NCI-H460 (cell line): ENCODE measurements around the gene XXYLT1. TPM values are rescaled to one million over a fixed set of nuclear protein-coding genes. Genes with fewer than 3 reads are reported as not detected.
A peak's percentile ranks its signal among the peaks of the same experiment; 100 is the strongest.
"Not testable (repeated sequence)": the region's sequence is repeated elsewhere in the genome, so short reads cannot be mapped to it uniquely, and the experiment has no call there.

Experiments
- DNase-seq: peaks from one replicate; pipeline ENCODE4 v3.0.0-alpha.2; 2016; ENCODE audit warnings: low read depth; ENCODE audit errors: extremely low read depth
- total RNA-seq: library from RNA; depleted of rRNA; stranded (reverse); fragments of >200 nt; shearing (Covaris generic); gene quantifications from 2 replicates; pipeline ENCODE4 v1.2.3, GENCODE V29; 2014

XXYLT1 gene
- total RNA-seq, 1 experiment from 2014 or later, result 9.2 TPM

DNA sequence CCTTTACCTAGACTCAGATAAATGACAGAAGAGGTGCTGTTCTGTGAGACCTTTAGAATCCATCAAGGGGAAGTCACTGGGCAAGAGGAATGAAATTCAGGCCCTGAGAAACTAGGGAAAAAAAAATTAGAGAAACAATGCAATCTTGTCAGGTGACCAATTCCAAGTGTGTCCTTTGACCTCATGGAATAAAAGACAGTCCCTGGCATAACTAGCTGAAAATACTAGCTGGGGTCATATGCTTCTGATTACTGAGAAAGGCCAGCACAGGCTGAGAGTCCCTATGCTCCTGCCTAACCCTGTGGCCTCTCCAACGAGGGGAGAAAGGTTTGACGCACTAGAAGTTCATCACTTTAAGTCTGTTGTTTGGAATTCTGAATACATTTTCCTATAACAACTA lies 167.3 kb downstream of the XXYLT1 start:
- DNase-seq, result no peak

DNA sequence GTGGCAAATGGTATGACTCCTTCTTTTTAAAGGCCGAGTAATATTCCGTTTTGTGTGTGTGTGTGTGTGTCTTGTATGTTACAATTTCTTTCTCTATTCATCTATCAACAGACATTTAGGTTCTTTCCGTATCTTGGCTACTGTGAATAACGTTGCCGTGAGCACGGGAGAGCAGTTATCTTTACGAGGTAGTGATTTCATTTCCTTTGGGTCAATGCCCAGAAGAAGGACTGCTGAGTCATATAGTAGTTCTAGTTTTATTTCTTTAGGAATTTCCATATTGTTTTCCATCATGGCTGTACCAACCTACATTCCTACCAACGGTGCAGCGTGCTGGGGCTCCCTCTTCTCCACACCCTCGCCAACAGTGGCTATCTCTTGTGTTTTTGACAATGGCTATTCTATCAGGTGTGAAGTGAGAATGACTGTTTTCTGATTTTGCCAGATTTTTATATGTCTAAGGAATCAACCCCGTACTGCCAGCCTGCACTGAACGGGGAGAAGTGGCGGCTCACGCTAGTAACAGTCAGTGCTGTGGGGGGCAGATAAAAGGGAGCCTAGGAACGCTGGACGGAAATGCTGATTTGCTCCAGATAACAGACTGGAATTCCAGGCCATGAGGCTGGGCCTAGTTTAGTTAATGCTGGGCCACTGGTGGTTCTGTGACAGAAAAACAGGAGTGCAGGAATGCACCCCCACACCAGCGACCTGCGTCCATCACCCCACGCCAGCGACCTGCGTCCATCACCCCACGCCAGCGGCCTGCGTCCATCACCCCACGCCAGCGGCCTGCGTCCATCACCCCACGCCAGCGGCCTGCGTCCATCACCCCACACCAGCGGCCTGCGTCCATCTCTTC lies 168.1 kb downstream of the XXYLT1 start:
- DNase-seq, result peak; percentile 44

DNA sequence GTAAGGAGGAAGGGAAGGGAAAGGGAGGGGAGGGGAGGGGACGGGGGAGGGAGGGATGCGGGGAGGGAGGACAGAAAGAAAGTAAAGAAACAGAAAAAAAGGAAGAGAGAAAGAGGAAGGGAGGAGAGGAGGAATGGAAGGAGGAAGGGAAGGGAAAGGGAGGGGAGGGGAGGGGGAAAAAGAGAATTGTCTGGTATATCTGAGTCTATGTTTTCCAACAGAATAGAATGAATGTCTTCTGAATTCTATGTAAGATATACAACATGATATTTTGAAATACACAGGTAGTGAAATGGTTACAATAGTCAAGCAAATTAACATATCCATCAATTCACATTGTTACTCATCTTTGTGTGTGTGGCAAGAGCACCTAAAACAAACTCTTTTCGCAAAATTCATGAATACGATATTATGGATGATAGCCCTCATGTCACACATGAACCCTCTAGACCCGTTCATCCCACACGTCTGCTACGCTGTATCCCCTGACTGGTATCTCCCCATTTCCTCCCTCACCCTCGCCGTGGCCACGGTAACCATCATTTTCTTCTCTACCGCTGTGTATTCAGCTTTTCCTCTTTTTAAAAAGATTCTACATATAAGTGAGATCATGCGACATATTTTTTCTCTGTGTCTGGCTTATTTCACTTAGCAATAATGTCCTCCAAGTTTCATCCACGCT lies 168.9 kb downstream of the XXYLT1 start:
- DNase-seq, result no peak

DNA sequence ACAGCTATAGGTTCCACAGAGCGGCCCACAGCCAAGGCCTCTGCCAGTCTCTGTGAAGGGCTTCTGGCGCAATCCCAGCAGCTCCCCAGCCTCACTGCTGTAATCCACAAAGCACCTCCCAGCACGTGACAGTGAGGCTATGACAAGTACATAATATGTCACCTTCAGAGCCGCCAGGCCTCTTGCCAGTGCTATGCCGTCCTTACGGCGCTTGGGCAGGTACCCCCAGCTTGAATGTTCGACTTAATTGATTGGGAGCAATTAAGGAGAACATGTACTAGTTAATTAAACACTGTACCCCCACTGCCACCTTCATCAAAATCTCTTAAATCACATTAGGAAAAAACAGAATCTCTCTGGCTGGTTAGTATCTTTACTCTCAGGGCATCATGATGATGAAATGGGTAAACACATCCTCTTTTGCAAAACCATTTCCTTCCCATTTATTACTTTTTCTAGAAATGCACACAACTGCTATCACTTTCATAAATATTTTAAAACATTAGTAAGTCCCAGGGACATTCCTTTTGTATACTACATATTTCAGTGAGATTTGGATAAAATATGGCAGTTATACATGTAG lies 169.9 kb downstream of the XXYLT1 start:
- DNase-seq, result no peak

DNA sequence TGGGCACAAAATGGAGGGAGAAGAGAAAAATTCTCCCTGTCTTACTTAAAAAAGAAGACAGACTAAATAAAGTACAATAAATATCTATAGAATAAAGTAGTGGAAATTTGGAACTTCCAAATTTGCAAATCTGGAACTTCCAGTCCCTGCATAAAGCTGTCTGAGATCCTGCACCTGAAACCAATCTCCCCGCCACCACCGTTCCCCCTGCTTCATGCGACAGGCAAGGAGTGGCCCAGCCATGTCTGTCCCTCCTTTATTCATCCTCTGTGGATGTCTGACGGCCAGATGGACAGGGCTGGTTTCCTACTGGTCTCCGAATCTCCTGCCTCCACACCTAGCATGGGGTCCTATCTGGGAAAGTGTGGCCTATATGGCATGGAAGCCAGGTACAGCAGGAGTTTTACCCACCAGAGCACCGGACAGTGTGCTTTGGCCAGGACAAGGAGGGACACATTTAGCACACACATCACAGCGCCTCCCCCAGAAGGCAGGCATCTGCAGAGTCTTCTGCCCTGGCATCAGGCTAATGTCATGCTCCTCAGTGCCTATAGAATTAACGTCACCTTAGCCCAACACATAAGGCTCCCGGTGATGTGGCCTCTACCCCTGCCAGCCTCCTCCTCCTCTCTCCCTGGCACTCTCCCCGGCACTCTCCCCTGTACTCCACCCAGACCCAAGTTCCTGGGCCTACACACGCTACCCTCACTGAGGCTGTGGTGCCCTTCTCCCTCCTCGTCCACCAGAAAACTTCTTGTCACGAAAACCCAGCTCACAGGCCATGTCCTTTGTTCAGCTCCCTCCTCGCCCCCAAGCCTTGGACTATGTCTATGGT lies 170.8 kb downstream of the XXYLT1 start:
- no peak for DNase-seq

DNA sequence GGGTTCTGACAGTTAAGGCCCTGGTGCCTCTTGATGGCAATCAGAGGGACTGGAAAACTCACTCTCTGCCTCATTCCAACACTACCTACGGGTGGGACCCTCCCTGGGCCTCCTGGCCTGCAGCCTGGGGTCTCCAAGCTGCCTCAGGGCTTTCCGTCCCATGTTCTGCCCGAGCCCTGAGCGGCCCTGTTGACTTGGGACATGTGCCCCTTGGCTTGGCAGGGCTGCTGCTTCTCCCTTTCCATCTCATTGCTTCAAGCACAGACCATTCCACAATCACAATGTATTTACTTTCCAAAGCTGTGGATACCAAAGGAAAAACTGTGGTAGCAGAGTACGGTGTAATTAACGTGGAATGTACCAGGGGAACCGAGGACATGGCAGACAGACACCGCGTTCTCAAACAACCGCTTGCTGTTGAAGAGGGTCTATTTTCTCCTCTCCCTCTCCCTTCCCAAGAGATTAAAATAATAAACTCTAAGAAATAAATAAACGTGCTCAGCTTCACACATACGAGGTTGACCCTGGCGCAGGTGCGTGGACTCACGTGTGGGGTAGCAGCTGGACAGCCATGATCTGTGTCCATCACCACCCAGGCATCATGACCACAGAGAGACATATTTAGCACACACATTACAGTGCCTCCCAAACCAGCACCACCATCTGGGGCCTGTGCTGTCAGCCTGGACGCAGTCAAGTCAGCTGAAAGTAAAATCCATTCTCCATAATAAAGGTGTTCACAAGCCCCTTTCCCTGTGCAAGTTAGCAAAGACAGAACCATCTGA lies 172.0 kb downstream of the XXYLT1 start:
- DNase-seq, result no peak

DNA sequence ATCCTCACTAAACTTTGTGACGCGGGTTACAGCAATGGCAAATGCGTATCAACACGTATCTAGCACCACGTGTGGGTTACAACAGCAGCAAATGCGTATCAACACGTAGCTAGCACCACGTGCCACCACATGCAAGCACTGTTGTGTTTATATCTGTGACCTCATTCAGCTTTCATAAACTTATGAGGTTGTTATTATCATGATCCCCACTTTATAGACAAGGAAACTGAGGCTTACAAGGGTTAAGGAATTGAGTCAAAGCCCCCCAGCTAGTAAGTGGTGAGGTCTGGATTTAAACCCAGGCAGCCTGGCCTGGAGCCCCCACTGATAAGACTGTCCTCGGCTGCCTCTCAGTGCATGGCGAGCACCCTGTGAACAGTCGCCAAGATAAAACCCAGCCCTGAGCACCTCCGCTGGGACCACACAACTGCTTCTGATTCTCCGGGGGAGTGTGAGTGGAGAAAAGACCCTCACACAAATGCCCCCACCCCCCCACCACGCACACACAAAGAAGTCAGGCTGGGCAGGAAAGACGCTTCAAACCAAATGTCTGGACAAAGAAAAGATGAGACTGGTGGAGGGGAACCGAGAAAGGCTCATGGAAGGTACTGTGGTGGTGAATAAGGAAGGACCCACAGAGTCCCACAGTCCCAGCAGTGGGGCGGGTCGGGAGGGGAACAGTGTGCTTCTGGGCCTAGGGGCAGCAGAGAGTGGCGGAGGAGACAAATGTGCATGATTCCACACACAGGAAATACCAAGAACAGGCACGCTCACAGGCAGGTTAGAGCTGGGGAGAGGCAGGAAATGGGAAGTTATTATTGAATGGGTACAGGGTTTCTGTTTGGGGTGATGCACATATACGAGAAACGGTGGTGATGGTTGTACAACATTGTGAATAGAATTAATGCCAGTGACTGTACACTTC lies 173.4 kb downstream of the XXYLT1 start:
- DNase-seq, result no peak

DNA sequence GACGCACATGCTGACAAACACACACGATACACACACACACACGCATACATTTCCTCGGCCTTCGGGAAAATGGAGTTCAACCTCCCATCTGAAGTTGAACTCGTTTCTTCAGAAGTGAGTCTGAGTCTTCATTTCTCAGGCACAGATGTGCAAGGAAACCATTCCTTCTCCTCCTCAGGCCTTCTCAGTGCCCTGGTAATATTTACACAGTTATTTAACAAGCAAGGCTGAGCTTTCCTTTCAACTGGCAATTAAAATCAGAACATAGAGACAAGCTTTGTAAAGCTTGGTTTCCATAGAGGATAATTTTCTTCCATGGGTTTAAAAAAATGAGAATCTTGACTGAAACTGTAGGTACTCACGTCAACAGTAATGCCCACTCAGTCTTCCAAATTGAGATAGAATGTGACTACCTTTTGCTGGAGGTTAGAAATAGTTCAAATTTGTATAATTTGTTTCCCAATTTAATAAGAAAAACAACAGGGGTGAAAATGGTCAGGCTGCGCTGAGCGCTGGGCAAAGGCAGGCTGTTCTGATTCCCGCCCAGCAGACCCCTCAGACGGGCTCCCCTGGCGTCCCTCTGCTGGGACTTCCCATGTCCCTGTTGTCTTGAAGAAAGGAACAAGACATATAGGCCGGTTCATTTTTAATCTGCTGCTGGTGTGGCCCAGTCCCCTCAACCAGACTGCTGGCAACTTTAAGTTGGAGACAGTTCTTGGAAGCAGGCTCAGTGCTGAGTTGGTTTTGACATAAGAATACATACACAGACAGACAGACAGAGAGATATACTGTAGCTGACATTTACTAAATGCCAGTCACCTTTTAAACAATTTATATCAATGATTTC lies 174.3 kb downstream of the XXYLT1 start:
- DNase-seq, result no peak

DNA sequence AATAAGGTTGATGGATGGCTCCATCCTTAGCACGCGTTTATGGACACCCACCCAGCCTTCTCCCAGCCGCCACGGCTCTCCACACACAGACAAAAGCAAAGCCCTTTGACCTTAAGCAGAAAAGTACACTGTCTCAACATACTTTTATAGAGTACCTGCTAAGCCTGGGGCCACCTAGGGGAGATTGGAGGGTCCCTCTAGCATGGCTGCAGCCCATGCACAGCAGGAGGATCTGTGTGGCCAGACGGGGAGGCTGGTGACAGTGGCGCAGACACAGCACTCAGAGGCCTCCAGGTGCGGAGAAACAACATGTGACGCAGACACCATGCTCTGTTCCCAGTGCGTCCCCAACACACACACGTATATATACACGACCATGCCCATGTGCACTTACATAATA lies 174.9 kb downstream of the XXYLT1 start:
- DNase-seq, result no peak

DNA sequence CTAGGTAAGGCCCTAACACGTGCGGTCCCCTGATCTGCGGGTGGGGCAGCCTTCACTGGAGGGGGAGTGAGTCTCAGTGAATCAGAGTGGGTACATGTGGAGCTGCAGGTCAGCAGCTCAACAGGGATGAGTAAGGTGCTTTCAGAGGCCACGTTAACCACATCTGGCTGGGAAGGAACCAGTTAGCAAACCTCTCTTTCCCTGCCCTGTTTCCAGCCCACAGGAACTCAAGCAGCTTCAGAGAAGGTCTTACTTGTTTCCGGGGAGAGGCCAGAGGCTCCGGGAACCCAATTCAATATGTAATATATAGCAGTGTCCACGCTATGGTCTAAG lies 175.3 kb downstream of the XXYLT1 start:
- DNase-seq, result no peak

DNA sequence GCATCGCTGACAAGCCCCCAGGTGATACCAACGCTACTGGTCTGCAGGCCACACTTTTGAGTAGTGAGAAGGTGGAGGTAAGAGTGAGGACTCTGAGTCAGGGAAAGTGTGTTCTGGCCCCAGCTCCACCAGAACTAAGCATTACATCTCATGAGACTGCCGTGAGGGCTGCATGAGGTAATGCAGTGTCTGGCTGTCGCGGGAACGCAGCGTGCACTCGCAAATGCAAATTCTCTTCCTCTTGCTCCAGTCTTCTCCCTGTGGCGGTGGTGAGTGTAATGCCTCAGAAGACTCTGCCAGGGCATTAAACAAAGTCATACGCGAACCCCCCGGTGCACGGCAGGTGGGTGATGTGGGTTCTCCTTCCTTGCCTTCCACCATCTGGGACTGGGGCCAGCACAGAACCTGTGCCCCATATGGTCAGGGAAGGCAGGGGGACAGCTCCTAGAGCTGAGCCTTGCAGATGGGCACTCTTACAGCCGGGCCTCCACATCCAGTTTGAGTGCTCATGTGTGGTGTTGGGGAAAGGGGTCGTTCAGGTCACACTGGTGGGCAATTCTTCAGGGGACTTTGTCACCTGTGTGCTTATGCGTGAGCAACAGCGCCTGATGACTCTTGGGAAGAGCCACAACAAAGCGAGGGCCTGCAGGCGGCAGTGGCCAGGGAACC lies 175.8 kb downstream of the XXYLT1 start:
- DNase-seq, result no peak

DNA sequence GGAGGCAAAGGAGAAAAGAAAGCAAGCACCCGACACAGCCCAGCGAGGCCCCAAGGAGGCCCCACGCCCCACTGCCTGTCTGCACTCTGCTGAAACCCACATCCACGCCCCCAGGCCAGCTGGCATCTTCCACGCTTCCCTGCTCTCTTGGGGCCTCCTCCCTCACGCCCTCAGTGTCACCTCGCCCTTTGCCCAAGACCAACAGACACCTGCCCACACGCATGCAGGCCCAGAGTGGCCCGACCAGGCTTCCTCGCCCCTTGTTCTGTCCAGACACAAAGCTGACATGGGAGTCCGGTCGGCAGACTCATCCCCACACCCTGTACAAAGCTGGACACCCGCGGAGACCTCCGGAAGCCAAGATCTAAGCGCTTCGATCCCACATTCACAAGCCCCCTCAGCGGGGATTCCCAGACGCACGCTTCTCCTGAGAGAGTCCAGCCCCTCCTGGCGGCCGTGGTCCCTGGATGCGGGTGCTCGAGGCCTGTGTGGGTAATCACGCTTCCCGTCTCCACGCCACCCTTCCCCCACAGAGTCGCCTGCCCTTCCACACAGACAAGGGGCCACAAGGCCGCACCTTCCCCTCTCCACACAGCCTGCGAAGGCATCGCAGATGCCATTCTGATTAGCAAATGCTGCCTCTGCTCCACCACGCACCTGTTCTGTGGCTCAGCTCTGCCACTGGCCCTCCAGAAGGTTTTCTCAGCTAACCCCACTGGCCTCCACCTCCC lies 176.6 kb downstream of the XXYLT1 start:
- DNase-seq, result no peak

DNA sequence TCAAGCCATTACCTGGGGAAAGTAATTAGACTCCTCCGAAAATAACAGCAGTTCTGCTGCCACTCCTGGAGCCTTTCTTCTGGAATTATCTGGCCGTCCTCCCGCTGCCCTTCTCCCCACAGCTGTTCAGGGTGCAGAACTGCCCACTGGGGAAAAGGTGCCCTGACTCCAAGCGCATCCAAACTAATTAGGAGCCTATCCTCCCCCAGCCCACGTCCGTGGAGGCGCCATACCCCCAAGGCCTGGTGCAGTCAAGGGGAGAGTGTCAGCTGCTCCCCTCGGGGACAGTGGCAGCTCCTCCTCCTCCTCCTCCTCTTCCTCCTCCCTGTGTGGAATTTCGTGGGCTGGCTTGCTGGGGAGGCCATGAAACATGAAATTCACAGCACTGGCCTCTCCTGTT lies 177.2 kb downstream of the XXYLT1 start:
- no peak for DNase-seq

DNA sequence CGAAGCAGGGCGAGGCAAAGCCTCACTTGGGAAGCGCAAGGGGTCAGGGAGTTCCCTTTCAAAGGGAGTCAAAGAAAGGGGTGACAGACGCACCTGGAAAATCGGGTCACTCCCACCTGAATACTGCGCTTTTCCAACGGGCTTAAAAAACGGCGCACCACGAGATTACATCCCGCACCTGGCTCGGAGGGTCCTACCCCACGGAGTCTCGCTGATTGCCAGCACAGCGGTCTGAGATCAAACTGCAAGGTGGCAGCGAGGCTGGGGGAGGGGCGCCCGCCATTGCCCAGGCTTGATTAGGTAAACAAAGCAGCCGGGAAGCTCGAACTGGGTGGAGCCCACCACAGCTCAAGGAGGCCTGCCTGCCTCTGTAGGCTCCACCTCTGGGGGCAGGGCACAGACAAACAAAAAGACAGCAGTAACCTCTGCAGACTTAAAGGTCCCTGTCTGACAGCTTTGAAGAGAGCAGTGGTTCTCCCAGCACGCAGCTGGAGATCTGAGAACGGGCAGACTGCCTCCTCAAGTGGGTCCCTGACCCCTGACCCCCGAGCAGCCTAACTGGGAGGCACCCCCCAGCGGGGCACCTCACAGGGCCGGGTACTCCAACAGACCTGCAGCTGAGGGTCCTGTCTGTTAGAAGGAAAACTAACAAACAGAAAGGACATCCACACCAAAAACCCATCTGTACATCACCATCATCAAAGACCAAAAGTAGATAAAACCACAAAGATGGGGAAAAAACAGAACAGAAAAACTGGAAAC lies 182.9 kb downstream of the XXYLT1 start:
- DNase-seq, result not testable (repeated sequence)

DNA sequence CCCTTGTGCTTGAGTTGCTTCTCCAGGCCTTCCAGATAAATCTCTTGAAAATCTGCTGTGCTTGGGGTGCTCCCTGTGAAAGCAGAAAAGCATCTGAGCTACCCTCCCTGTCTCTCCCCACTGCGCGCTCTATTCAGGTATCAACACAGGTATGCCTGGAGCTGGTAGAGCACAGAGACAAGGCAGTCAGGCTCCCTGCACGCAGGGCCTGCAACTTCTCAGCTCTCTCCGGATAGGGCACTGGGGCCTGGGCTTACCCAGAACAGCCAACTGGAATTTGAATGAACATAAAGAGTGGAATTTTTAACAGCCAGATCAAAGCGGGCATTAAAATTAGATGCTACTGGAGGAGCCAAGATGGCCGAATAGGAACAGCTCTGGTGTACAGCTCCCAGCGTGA lies 183.6 kb downstream of the XXYLT1 start:
- DNase-seq, result no peak

DNA sequence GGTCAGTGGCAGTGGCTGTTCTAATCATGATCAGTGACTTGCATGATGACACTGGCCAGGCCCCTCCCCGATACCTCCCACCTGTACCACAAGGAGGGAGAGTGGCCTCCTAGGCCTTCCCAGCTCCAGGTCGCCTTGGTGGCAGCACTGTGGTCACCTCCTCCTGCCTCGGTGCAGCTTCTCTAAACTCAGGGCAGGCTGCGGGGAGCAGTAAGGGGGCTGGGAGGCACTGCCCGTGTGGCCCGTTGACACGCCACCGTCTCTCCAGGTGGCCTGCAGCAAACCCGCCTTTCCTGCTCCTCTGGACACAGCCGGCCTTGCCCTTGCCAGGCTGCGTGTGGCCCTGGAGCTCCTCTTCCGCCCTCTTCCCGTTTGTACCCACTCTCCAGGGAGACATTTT lies 184.1 kb downstream of the XXYLT1 start:
- DNase-seq, result no peak
